ENCODE results near the gene SLC16A12. TPM values are rescaled to one million over a fixed set of nuclear protein-coding genes. Genes with fewer than 3 reads are reported as not detected.
"Not testable (repeated sequence)": the region's sequence is repeated elsewhere in the genome, so short reads cannot be mapped to it uniquely, and the experiment has no call there.

The SLC16A12 gene
- total and polyA plus RNA-seq, 2 donors from 2014 or later: 19.0 to 38.8 TPM

DNA sequence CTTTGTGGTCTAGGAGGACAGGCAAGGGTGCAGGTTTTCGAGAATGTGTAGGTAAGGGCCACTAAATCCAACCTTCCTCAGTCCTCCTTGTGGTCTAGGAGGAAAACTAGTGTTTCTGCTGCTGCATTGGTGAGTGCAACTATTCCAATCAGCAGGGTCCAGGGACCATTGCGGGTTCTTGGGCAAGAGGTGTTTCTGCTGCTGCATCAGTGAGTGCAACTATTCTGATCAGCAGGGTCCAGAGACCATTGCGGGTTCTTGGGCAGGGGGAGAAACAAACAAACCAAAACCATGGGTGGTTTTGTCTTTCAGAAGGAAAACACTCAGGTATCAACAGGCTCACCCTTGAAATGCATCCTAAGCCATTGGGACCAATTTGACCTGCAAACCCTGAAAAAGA, 127.6 kb downstream of the SLC16A12 start:
- H3K27ac ChIP-seq (ENCODE audit: low read depth in 2 of 2, low read length in 2 of 2); intact Hi-C loops (cut with DNase I); H3K4me3 ChIP-seq (ENCODE audit: low read length in 3 of 3); H3K9me3 ChIP-seq (ENCODE audit: control insufficient read depth in 2 of 3, insufficient read depth in 1 of 3, low read length in 3 of 3); H3K27me3 ChIP-seq (ENCODE audit: control insufficient read depth, insufficient read depth, low read length); H3K9ac ChIP-seq (ENCODE audit: low read length in 3 of 3); FAIRE-seq; H3K36me3 ChIP-seq (ENCODE audit: control insufficient read depth in 2 of 3, insufficient read depth in 3 of 3, low read length in 3 of 3); DNase-seq: not testable (repeated sequence)
- peaks cover 0 to 10% (median 2%) of the 10 kb centered on the region in 3 donors for H3K4me1 ChIP-seq (ENCODE audit: control insufficient read depth in 2 of 3, insufficient read depth in 2 of 3, low read depth in 1 of 3, low read length in 3 of 3)

- peaks cover 0 to 10% (median 2%) of the 10 kb centered on the region in 3 donors for H3K4me1 ChIP-seq (ENCODE audit: control insufficient read depth in 2 of 3, insufficient read depth in 2 of 3, low read depth in 1 of 3, low read length in 3 of 3)
- H3K9ac ChIP-seq (ENCODE audit: low read length in 3 of 3); H3K4me3 ChIP-seq (ENCODE audit: low read length in 3 of 3); H3K9me3 ChIP-seq (ENCODE audit: control insufficient read depth in 2 of 3, insufficient read depth in 1 of 3, low read length in 3 of 3); H3K27ac ChIP-seq (ENCODE audit: low read depth in 2 of 2, low read length in 2 of 2); intact Hi-C loops (cut with DNase I); DNase-seq; H3K27me3 ChIP-seq (ENCODE audit: control insufficient read depth, insufficient read depth, low read length); FAIRE-seq: not testable (repeated sequence)
- H3K36me3 ChIP-seq (ENCODE audit: control insufficient read depth in 2 of 3, insufficient read depth in 3 of 3, low read length in 3 of 3): peaks cover 0 to 17% (median 4%) of the 10 kb centered on the region in 3 donors
Measured at GRCh38 chr10:89406178-89406577, 129.2 kb downstream of the SLC16A12 start.

DNA sequence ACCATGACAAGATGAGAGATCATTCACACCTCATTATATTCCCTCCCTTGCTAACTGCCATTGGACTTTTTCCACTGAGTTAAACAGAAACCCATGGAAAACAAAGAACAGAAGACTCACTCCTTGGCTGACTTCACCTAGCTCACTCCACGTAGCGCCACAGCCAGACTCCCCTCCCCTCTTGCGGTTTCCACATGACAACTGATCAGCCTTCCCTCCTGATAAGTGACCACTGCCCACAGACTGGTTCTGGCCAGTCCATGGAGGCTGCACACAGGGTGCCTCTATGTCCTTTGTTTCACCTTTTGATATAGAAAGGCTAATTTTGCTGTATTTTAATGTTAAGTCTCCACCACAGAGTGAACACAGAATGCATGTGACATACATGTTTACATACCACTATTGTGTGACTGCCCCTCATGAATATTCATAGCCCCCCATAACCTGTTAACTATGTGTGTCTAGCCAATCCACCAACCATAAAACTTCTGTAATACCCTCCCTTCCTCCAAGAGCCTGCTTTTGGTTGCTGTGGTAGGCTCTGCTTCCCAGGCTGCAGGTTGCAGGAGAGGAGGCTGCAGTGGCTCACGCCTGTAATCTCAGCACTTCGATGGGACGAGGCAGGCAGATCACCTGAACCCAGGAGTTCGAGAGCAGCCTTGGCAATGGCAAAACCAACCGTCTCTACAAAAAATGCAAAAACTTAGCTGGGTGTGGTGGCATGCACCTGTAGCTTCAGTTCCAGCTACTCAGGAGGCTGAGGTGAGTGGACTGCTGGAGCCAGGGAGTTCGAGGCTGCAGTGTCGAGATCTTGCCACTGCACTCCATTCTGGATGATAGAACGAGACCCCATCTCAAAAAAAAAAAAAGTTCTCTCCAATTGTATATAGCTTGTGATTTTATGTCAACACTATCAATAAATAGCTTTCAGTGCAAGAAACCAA, 131.0 kb downstream of the SLC16A12 start:
- Histone ChIP-seq H3K4me1 (ENCODE audit: control insufficient read depth in 2 of 3, insufficient read depth in 2 of 3, low read depth in 1 of 3, low read length in 3 of 3) (peaks cover 0 to 10% (median 2%) of the 10 kb centered on the region in 3 donors), H3K9ac (ENCODE audit: low read length in 3 of 3) (no peak overlapping the region), H3K27ac (ENCODE audit: low read depth in 2 of 2, low read length in 2 of 2) (peak overlapping the region; percentile 4 to 20), H3K4me3 (ENCODE audit: low read length in 3 of 3) (no peak overlapping the region), H3K27me3 (ENCODE audit: control insufficient read depth, insufficient read depth, low read length) (no peaks in the 10 kb centered on the region), H3K9me3 (ENCODE audit: control insufficient read depth in 2 of 3, insufficient read depth in 1 of 3, low read length in 3 of 3) (no peaks in the 10 kb centered on the region), H3K36me3 (ENCODE audit: control insufficient read depth in 2 of 3, insufficient read depth in 3 of 3, low read length in 3 of 3) (peaks cover 0 to 17% (median 4%) of the 10 kb centered on the region in 3 donors)
- TF ChIP-seq, protein P1, sequence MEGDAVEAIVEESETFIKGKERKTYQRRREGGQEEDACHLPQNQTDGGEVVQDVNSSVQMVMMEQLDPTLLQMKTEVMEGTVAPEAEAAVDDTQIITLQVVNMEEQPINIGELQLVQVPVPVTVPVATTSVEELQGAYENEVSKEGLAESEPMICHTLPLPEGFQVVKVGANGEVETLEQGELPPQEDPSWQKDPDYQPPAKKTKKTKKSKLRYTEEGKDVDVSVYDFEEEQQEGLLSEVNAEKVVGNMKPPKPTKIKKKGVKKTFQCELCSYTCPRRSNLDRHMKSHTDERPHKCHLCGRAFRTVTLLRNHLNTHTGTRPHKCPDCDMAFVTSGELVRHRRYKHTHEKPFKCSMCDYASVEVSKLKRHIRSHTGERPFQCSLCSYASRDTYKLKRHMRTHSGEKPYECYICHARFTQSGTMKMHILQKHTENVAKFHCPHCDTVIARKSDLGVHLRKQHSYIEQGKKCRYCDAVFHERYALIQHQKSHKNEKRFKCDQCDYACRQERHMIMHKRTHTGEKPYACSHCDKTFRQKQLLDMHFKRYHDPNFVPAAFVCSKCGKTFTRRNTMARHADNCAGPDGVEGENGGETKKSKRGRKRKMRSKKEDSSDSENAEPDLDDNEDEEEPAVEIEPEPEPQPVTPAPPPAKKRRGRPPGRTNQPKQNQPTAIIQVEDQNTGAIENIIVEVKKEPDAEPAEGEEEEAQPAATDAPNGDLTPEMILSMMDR (IDR thresholded peaks at IDR 0.05; ENCODE audit: borderline replicate concordance, extremely low read depth, insufficient read depth): no peak
- no peak for FAIRE-seq
- peak; percentile 43 to 80 (median 56) for DNase-seq
- intact Hi-C loops (cut with DNase I): no loop called here

DNA sequence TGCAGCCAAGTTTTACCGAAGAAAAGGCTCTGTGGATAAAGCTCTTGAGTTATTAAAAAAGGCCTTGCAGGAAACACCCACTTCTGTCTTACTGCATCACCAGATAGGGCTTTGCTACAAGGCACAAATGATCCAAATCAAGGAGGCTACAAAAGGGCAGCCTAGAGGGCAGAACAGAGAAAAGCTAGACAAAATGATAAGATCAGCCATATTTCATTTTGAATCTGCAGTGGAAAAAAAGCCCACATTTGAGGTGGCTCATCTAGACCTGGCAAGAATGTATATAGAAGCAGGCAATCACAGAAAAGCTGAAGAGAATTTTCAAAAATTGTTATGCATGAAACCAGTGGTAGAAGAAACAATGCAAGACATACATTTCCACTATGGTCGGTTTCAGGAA, 132.4 kb downstream of the SLC16A12 start:
- TF ChIP-seq, protein P1 (IDR thresholded peaks at IDR 0.05; ENCODE audit: borderline replicate concordance, extremely low read depth, insufficient read depth): no peak
- no peak overlapping the region for H3K4me3 ChIP-seq (ENCODE audit: low read length in 3 of 3)
- H3K9ac ChIP-seq (ENCODE audit: low read length in 3 of 3): no peak overlapping the region
- H3K9me3 ChIP-seq (ENCODE audit: control insufficient read depth in 2 of 3, insufficient read depth in 1 of 3, low read length in 3 of 3): no peaks in the 10 kb centered on the region
- no peaks in the 10 kb centered on the region for H3K27me3 ChIP-seq (ENCODE audit: control insufficient read depth, insufficient read depth, low read length)
- DNase-seq (no peak), FAIRE-seq (no peak)
- peaks cover 0 to 17% (median 4%) of the 10 kb centered on the region in 3 donors for H3K36me3 ChIP-seq (ENCODE audit: control insufficient read depth in 2 of 3, insufficient read depth in 3 of 3, low read length in 3 of 3)
- intact Hi-C loops (cut with DNase I): no loop called here
- H3K27ac ChIP-seq (ENCODE audit: low read depth in 2 of 2, low read length in 2 of 2): no peak overlapping the region
- peaks cover 0 to 10% (median 3%) of the 10 kb centered on the region in 3 donors for H3K4me1 ChIP-seq (ENCODE audit: control insufficient read depth in 2 of 3, insufficient read depth in 2 of 3, low read depth in 1 of 3, low read length in 3 of 3)
